C4-2B (cell line): Measurements from ENCODE around the gene ASPN.

Experiments
- H3K27ac ChIP-seq: fragments of 450-650 bp; 2 replicates; pipeline ENCODE4 v1.5.1; 2017
- CTCF ChIP-seq: fragments of 450-650 bp; conservative IDR thresholded peaks from 2 replicates; pipeline ENCODE4 v1.5.1; 2017; ENCODE audit warnings: mild to moderate bottlenecking
- ZFX ChIP-seq: fragments of 450-650 bp; IDR thresholded peaks from 2 replicates; pipeline ENCODE4 v1.6.1; 2017

The ASPN gene

GRCh38 chr9:92482329-92482728, at the start of gene ASPN:
ASPN (minus strand) TSS chr9:92482506.
- TF ChIP-seq ZFX (no peak), CTCF (no peak)
- no peak within 1 kb of the TSS for H3K27ac ChIP-seq

- no peak overlapping the region for H3K27ac ChIP-seq
- TF ChIP-seq CTCF = no peak
- TF ChIP-seq ZFX = no peak
Measured at GRCh38 chr9:92530893-92531292, 48.6 kb upstream of the ASPN start.

GRCh38 chr9:92529124-92529523, 46.8 kb upstream of the ASPN start:
- no peak overlapping the region for H3K27ac ChIP-seq
- TF ChIP-seq ZFX = no peak
- TF ChIP-seq CTCF = no peak

GRCh38 chr9:92528522-92528849, 46.2 kb upstream of the ASPN start:
- TF ChIP-seq CTCF (no peak), ZFX (no peak)
- no peak overlapping the region for H3K27ac ChIP-seq

- no peak for TF ChIP-seq ZFX
- TF ChIP-seq CTCF = no peak
Measured at GRCh38 chr9:92527832-92528521, 45.7 kb upstream of the ASPN start.

GRCh38 chr9:92527291-92527828, 45.1 kb upstream of the ASPN start:
- no peak for TF ChIP-seq ZFX
- no peak for TF ChIP-seq CTCF
- H3K27ac ChIP-seq = no peak overlapping the region

More at GRCh38 chr9:92527832-92528521, 45.7 kb upstream of the ASPN start:
- no peak overlapping the region for H3K27ac ChIP-seq

GRCh38 chr9:92525306-92525705, 43.0 kb upstream of the ASPN start:
- TF ChIP-seq CTCF (no peak), ZFX (no peak)

More at GRCh38 chr9:92525306-92525705, 43.0 kb upstream of the ASPN start:
- H3K27ac ChIP-seq = no peak overlapping the region
